Measurements from ENCODE around the gene NOS3. TPM values are rescaled to one million over a fixed set of nuclear protein-coding genes. Genes with fewer than 3 reads are reported as not detected.

Gene NOS3
- total RNA-seq, 4 donors from 2014 or later: 2.5 to 11.3 (median 6.0) TPM

DNA sequence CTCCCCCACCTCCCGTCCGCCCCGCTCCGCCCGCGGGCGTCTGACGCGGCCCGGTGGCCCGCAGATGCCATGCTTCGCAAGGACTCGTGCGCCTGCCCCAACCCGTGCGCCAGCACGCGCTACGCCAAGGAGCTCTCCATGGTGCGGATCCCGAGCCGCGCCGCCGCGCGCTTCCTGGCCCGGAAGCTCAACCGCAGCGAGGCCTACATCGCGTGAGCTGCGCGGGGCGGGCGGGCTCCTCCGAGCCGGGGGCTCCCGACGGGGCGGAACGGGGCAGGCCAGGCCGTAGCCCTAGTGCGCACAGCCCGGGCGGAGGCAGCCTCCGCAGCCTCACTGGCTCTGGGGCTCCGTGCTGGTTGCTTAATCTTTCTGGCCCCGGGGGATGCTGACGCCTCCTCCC lies 60.3 kb downstream of the NOS3 start:
- TF ChIP-seq, protein P1, sequence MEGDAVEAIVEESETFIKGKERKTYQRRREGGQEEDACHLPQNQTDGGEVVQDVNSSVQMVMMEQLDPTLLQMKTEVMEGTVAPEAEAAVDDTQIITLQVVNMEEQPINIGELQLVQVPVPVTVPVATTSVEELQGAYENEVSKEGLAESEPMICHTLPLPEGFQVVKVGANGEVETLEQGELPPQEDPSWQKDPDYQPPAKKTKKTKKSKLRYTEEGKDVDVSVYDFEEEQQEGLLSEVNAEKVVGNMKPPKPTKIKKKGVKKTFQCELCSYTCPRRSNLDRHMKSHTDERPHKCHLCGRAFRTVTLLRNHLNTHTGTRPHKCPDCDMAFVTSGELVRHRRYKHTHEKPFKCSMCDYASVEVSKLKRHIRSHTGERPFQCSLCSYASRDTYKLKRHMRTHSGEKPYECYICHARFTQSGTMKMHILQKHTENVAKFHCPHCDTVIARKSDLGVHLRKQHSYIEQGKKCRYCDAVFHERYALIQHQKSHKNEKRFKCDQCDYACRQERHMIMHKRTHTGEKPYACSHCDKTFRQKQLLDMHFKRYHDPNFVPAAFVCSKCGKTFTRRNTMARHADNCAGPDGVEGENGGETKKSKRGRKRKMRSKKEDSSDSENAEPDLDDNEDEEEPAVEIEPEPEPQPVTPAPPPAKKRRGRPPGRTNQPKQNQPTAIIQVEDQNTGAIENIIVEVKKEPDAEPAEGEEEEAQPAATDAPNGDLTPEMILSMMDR (IDR thresholded peaks at IDR 0.05; ENCODE audit: low read depth): no peak

DNA sequence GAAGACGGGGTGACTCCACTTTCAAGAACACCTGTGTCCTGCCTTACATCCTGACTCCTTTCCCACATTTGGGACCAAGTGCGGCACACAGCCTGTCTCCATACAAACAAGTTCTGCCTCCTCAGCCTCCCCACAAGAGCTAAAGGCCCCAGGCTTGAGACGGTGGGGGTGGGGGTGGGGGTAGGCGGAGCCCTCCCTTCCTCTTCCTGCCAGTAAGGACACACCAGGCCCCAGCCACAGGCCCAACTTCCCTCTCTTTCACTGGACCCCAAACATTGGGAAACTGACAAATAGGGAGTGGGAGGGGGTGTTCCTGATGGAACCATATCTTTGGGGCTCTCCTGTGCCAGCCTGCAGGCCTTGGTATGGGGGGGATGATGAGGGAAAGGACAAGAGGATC lies 62.3 kb downstream of the NOS3 start:
- TF ChIP-seq, protein P1 (IDR thresholded peaks at IDR 0.05; ENCODE audit: low read depth): no peak

DNA sequence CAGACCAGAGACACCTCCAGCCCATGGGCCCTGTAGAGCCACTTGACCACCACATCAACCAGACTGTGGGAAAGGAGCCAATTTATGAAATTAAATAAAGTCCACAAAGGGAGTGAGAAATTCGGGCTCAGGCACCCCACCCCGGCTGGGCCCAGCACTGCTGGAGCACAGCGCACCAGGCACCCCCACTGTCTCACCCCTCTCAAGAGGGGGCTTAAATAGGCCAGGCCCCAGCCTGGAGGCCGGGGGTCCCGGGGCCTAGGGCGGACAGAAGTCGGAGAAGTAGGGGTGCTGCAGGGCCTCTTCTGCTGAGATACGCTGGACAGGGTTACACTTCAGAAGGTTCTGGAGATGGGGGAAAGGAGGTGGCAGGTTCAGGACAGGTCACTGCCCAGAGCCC lies 62.9 kb downstream of the NOS3 start:
- TF ChIP-seq, protein P1 (IDR thresholded peaks at IDR 0.05; ENCODE audit: low read depth): no peak

DNA sequence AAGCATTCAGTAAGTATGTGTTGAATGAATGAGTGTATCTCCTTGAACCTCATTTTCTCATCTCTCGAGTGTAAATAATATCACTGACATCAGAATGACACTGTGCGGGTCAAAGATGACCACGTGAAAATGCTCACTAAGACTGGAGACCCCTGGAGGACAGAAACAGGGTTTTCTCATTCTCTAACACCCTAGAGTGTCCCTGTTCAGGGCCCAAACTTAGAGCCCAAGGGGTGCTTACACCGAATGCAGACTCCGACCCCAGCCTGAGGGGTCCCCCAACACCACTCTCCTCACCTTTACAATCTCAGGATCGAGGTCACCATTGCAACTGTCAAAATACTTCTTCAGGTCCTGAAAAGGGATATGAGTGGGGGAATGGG lies 65.5 kb downstream of the NOS3 start:
- TF ChIP-seq, protein P1 (IDR thresholded peaks at IDR 0.05; ENCODE audit: low read depth): no peak

DNA sequence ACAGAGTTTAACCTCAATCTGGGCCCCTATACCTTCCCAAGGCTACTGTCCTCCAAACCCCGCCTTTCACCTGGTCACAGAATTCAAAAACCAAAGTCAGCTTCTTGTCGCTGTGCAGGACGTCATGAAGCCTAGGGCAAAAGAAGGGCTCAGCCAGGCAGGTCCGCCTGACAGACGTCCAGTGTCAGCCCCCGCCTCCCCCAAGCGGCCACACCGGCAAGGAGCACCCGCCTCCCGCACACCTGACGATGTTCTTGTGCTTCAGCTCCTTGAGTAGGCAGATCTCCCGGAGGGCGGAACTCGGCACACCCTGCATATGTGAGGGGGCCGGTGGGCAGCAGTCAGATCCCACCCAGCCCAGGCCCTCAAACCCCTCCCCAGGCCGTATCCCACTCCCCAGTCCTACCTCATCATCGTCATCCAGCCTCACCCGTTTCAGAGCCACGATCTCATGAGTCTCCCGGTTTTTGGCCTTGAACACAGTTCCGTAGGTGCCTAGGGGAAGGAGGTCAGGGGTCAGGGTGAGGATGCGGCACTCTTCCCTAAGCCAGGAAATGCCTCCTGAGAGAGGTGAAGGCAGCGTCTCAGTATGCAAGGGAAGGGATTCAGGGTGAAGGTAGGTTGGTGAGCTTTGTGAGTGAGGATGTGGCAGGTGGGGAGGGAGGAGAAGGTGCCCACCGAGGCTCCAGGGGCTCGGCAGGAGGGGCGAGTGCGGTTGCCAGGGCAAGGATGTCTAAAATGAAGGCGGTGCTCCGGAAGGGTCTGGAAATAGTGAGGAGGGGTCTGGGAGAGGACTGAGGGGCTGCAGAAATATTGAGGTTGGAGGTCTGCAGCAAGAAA lies 66.1 kb downstream of the NOS3 start:
- TF ChIP-seq, protein P1 (IDR thresholded peaks at IDR 0.05; ENCODE audit: low read depth): no peak

DNA sequence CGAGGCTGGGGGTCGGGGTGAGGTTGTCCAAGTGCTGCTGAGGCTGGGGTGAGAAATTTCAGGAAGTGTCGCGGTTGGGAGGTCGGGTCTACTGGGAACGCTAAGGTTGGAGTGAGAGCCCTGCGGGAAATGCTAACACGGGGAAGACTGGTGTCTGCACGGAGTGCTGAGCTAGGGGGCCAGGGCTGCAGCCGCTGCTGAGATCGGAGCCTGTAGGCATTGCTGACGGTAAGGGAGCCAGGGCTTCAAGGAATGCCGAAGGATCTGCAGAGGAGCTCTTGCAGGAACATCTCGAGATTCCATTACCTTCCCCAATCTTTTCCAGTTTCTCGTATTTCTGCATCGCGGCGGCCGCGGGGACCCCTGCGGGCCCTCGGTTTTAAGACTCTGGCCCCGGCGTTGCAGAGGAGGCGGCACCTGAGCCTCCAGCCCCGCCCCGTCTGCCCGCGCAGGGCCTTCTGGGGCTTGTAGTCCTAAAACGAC lies 66.7 kb downstream of the NOS3 start, which contains the start of gene CDK5:
Gene CDK5 (minus strand): TSS at position 392 of the 483 bp plus-strand sequence. CDS start 49 bp downstream, at position 343.
- TF ChIP-seq, protein P1 (IDR thresholded peaks at IDR 0.05; ENCODE audit: low read depth): no peak

DNA sequence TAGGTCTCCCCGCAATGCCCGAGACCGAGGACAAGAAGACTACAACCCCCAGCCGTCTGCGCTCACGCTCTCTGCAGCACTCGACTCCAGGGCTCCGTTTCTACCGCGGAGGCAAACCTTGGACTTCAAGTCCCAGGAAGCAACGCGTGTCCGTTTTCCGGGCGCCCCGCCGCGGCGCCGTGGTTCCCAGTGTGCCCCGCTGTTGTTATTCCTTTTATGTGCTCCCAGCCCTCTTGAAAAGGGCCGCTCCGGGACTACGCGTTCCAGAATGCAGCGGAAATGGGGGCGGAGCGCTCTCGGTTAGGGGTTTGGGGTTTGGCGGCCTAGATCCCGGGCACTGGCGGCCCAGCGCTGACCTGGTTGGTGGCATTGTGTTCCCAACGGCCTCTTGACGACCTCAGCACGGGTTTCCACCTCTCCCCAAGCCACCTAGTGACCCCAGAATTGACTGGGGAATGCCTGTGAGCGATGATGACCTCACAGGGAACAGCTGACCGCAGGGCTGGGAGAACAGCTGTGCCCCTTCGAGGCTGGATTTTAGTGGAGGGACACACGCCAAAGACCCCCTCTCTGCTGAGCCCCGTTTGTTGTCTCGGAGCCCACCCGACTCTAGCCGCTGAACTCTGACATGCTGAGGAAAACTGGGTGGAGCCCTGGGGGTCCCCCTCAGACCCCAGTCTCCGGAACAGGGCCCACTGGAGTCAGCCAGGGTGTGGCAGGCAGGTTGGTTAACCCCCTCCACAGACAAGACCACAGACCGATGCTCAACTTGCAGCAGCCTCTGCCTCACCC lies 67.4 kb downstream of the NOS3 start:
- TF ChIP-seq, protein P1 (IDR thresholded peaks at IDR 0.05; ENCODE audit: low read depth): no peak
